GM12873 (cell line): ENCODE measurements around the gene USO1.

ENCODE experiments used
- CTCF ChIP-seq: IDR thresholded peaks from 2 replicates; pipeline ENCODE4 v1.5.1; 2012; ENCODE audit warnings: low read depth, mild to moderate bottlenecking, moderate library complexity, low read length, control low read depth; ENCODE audit not compliant: insufficient read depth; ENCODE audit errors: missing control alignments

Gene USO1

DNA sequence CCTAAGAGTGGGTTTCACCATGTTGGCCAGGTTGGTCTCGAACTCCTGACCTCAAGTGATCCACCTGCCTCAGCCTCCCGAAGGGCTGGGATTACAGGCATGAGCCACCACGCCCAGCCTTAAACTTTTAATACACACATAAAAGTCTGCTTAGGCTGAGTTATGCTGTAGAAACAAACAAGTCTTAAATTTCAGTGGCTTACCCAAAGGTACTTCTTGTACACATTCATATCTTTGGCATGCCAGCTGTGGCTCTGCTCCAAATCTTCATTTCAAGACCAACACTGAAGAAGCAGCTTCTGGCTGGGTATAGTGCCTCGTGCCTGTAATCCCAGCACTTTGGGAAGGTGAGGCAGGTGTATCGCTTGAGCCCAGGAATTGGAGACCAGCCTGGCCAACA is 97.6 kb downstream of the USO1 start:
- no peak for TF ChIP-seq CTCF

GRCh38 chr4:75822416-75822815 is 98.0 kb downstream of the USO1 start:
- no peak for TF ChIP-seq CTCF

DNA sequence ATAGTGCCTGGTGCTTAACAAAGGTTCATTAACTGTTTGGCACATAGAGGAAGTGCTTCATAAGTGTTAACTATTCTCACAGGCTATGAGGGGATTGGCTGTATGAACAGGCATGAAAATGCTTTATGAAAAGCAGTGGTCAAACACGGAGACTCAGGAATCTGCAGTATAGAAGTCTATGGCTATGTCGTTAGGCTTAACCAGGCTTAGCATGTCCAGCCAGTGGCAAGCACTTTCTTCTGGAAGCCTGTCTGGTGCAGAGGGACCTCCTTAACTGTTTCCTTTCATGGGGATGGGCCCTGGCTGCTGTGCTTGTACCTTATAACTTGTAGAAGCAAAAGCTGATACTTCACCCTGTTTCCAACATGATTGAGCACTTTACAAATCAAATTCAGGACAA is 99.4 kb downstream of the USO1 start:
- no peak for TF ChIP-seq CTCF

GRCh38 chr4:75830906-75831305 is 106.5 kb downstream of the USO1 start:
- TF ChIP-seq CTCF: no peak

DNA sequence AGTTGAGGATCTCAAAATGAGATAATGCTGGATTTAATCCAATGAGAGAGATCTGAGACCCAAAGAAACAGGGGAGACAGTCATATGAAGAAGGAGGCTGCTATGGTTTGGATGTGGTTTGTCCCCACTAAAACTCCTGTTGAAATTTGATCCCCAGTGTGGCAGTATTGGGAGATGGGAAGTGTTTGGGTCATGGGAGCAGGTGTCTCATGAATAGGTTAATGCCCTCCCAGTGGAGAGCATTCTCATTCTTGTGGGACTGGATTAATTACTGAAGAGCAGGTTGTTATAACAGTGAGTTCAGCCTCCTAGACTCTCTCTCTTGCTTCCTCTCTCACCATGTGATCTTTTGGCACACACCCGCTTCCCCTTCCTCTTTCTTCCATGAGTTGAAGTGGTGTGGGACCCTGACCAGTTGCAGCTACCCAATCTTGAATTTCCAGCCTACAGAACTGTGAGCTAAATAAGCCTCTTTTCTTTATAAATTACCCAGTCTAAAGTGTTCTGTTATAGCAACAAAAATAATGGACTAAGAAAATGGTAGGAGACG is 107.6 kb downstream of the USO1 start:
- TF ChIP-seq CTCF: no peak

- no peak for TF ChIP-seq CTCF
These were observed 109.9 kb downstream of the USO1 start for GRCh38 chr4:75834095-75834771.

- TF ChIP-seq CTCF: no peak
These were observed 110.4 kb downstream of the USO1 start for GRCh38 chr4:75834772-75835154.
